ENCODE data around the gene OXER1. TPM values are rescaled to one million over a fixed set of nuclear protein-coding genes. Genes with fewer than 3 reads are reported as not detected.

The OXER1 gene
- not detected in 2 replicates for total RNA-seq (2011; cell fraction: chromatin; rRNA removed; ENCODE audit: low replicate concordance)
- total RNA-seq (2011; cell fraction: nucleolus; rRNA removed), result not detected in 2 replicates
- total RNA-seq (2011; cell fraction: nucleoplasm; rRNA removed), result not detected in 2 replicates
- total RNA-seq (2014; rRNA removed), result not detected in 2 replicates
- not detected in 2 replicates for total RNA-seq (2014; rRNA removed; fragmentation: Illumina TruSeq; extraction: Trizol)
- total RNA-seq (2015; rRNA removed; fragmentation: Illumina TruSeq; extraction: Trizol), result not detected in 2 replicates
- not detected in 2 replicates for total RNA-seq (2021)
- polyA plus RNA-seq (2011; rRNA removed), result not detected in 2 replicates
- not detected in 2 replicates for polyA plus RNA-seq (2011; cell fraction: cytosol; rRNA removed)
- not detected in 2 replicates for polyA plus RNA-seq (2011; cell fraction: nucleus; rRNA removed)
- polyA plus RNA-seq (2012), result not detected in 2 replicates
- not detected in 2 replicates for polyA plus RNA-seq (2014; fragmentation: Illumina TruSeq; extraction: Trizol)
- not detected for polyA plus RNA-seq (2014; fragmentation: Nextera tagmentation; extraction: Ambion mirVana)
- not detected in 2 replicates for polyA plus RNA-seq (2014; rRNA removed)
- not detected in 2 replicates for polyA minus RNA-seq (2011; rRNA and poly(A)+ RNA removed)
- polyA minus RNA-seq (2011; cell fraction: cytosol; rRNA and poly(A)+ RNA removed), result not detected in 2 replicates
- not detected in 2 replicates for polyA minus RNA-seq (2011; cell fraction: nucleus; rRNA and poly(A)+ RNA removed)
- not detected for Bru-seq, nascent RNA
- not detected for BruChase-seq, experiment 1, labeled RNA remaining after a 2-hour chase
- not detected for BruChase-seq, experiment 2, labeled RNA remaining after a 6-hour chase
- long read RNA-seq, experiment 1, result 0 reads
- long read RNA-seq, experiment 2, result 0 reads
- long read RNA-seq, experiment 3, result 0 reads

DNA sequence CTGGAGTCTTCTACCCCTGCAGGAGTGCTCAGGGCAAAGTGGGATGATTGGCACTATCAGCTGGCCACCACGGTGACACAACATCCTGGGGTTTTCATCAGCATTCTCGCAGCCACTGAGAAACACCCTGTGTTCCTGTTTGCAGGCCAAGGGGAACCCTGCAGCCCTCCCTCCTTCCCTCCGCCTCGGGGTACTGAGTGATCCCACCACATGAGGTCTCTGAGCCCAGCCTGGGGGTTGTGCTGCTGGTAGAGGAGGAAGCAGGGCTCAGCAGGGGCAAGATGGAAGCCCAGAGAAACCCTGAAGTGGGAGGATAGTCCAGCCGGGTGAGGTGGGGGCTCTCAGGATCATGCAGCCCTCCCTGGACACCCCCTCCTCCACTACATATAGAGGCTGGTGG lies at the start of gene OXER1:
OXER1 (minus strand) TSS at position 40 of the 400 bp plus-strand sequence. CDS start 73 bp downstream, outside the sequence.
- BruUV-seq (replicated peaks), result no TSS peak
- ATAC-seq, result no peak

More for the DNA sequence above, at the start of gene OXER1:
- Histone ChIP-seq H3K9ac (ENCODE audit: insufficient read depth in 1 of 2, low read depth in 2 of 2, low read length in 2 of 2) (peak within 1 kb of the TSS in 1 of 2 experiments; percentile 7; a peak in 1 of 4 replicates), H3K9me1 (ENCODE audit: control insufficient read depth, insufficient read depth, low read length) (no peaks in the 10 kb centered on the region), H3K4me1 (replicated peaks in 1 of 2; ENCODE audit: control insufficient read depth in 2 of 2, insufficient read depth in 2 of 2, low read length in 2 of 2) (peaks cover 0 to 18% of the 10 kb centered on the region in 2 experiments; a peak in 1 of 5 replicates), H3K9me3 (replicated peaks; ENCODE audit: control insufficient read depth, insufficient read depth, low read depth, low read length) (no peaks in the 10 kb centered on the region), H2AFZ (ENCODE audit: low read depth, low read length) (no peak within 1 kb of the TSS), H4K20me1 (replicated peaks; ENCODE audit: control insufficient read depth, insufficient read depth, low read length) (no peaks in the 10 kb centered on the region), H3K27me3 (ENCODE audit: control insufficient read depth in 2 of 2, insufficient read depth in 2 of 2, low read length in 2 of 2) (peaks cover 3 to 44% of the 10 kb centered on the region in 2 experiments; a peak in 4 of 5 replicates), H3K79me2 (ENCODE audit: control insufficient read depth, insufficient read depth, low read length) (no peaks in the 10 kb centered on the region), H3K4me2 (ENCODE audit: insufficient read depth, low read length) (no peak within 1 kb of the TSS), H3K27ac (ENCODE audit: extremely low read depth, low read depth, low read length) (no peak within 1 kb of the TSS), H3K36me3 (ENCODE audit: control insufficient read depth, insufficient read depth, low read length) (no peaks in the 10 kb centered on the region), H3K4me3 (no peak within 1 kb of the TSS)
- TF ChIP-seq RFX1 (IDR thresholded peaks at IDR 0.05) (no peak), MEF2A (IDR thresholded peaks at IDR 0.05; ENCODE audit: control insufficient read depth, low read depth, low read length) (no peak), TCFL5 (CRISPR knock-in tag; conservative IDR thresholded peaks at IDR 0.05) (no peak), RBM15 (IDR thresholded peaks at IDR 0.05; ENCODE audit: insufficient read depth, low read length) (no peak), ELF4 (CRISPR knock-in tag; IDR thresholded peaks at IDR 0.05) (no peak), BMI1 (IDR thresholded peaks at IDR 0.05; ENCODE audit: low read length) (no peak), EZH2 (IDR thresholded peaks at IDR 0.05; ENCODE audit: borderline replicate concordance, low read depth, low read length) (no peak), RAD21 (CRISPR knock-in tag; conservative IDR thresholded peaks at IDR 0.05 in 1 of 2, IDR thresholded peaks at IDR 0.05 in 1 of 2) (no peak)
- TF ChIP-seq, protein P1, sequence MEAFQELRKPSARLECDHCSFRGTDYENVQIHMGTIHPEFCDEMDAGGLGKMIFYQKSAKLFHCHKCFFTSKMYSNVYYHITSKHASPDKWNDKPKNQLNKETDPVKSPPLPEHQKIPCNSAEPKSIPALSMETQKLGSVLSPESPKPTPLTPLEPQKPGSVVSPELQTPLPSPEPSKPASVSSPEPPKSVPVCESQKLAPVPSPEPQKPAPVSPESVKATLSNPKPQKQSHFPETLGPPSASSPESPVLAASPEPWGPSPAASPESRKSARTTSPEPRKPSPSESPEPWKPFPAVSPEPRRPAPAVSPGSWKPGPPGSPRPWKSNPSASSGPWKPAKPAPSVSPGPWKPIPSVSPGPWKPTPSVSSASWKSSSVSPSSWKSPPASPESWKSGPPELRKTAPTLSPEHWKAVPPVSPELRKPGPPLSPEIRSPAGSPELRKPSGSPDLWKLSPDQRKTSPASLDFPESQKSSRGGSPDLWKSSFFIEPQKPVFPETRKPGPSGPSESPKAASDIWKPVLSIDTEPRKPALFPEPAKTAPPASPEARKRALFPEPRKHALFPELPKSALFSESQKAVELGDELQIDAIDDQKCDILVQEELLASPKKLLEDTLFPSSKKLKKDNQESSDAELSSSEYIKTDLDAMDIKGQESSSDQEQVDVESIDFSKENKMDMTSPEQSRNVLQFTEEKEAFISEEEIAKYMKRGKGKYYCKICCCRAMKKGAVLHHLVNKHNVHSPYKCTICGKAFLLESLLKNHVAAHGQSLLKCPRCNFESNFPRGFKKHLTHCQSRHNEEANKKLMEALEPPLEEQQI (IDR thresholded peaks at IDR 0.05), result no peak
- TF ChIP-seq, protein P2, sequence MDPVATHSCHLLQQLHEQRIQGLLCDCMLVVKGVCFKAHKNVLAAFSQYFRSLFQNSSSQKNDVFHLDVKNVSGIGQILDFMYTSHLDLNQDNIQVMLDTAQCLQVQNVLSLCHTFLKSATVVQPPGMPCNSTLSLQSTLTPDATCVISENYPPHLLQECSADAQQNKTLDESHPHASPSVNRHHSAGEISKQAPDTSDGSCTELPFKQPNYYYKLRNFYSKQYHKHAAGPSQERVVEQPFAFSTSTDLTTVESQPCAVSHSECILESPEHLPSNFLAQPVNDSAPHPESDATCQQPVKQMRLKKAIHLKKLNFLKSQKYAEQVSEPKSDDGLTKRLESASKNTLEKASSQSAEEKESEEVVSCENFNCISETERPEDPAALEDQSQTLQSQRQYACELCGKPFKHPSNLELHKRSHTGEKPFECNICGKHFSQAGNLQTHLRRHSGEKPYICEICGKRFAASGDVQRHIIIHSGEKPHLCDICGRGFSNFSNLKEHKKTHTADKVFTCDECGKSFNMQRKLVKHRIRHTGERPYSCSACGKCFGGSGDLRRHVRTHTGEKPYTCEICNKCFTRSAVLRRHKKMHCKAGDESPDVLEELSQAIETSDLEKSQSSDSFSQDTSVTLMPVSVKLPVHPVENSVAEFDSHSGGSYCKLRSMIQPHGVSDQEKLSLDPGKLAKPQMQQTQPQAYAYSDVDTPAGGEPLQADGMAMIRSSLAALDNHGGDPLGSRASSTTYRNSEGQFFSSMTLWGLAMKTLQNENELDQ (CRISPR knock-in tag; IDR thresholded peaks at IDR 0.05; ENCODE audit: borderline replicate concordance), result no peak
- TF ChIP-seq, protein P3, sequence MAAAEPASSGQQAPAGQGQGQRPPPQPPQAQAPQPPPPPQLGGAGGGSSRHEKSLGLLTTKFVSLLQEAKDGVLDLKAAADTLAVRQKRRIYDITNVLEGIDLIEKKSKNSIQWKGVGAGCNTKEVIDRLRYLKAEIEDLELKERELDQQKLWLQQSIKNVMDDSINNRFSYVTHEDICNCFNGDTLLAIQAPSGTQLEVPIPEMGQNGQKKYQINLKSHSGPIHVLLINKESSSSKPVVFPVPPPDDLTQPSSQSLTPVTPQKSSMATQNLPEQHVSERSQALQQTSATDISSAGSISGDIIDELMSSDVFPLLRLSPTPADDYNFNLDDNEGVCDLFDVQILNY (CRISPR knock-in tag; IDR thresholded peaks at IDR 0.05), result no peak
- FAIRE-seq (no peak), DNase-seq (ENCODE audit: extremely low read depth in 1 of 4, low spot score in 3 of 4) (no peak)
- CTCF ChIA-PET (ENCODE audit: low intra/inter-chr PET ratio), result no interaction called here
- intact Hi-C loops (cut with micrococcal nuclease), result no loop called here
- 10% methylated on average over 5 of the region's 5 CpGs for WGBS (ENCODE audit: insufficient coverage, low coverage, missing lambda C conversion rate)
- in situ Hi-C loops (cut with MboI), result no loop called here
- POLR2A ChIA-PET, result interaction anchor here (0.6 to 1.5 kb wide), 3 partner anchors 11 to 354 kb away, joined by 3 to 4 read pairs (median 3); no protein-coding TSS in a partner anchor
